Brain microvascular endothelial cell (primary cell): Measurements from ENCODE around the gene AHRR.
"Not testable (repeated sequence)": the region's sequence is repeated elsewhere in the genome, so short reads cannot be mapped to it uniquely, and the experiment has no call there.

Experiments
- DNase-seq: peaks from one replicate; pipeline ENCODE4 v3.0.0-alpha.2; 2020
- H3K27ac ChIP-seq: fragments of 250-450 bp; sonication (Bioruptor Pico); 2 replicates; pipeline ENCODE4 v1.5.1; 2020; ENCODE audit warnings: mild to moderate bottlenecking, moderate library complexity
- H3K27me3 ChIP-seq: fragments of 250-450 bp; sonication (Bioruptor Pico); replicated peaks from 2 replicates; pipeline ENCODE4 v1.5.1; 2020; ENCODE audit warnings: mild to moderate bottlenecking
- H3K36me3 ChIP-seq: fragments of 250-450 bp; sonication (Bioruptor Pico); replicated peaks from 2 replicates; pipeline ENCODE4 v1.5.1; 2020; ENCODE audit warnings: mild to moderate bottlenecking
- H3K4me3 ChIP-seq: 2 replicates; pipeline ENCODE4 v1.5.1; 2011; ENCODE audit warnings: low read depth, mild to moderate bottlenecking, control low read depth, low read length, moderate library complexity
- in situ Hi-C: cut with HindIII; loops from 2 replicates; pipeline ENCODE4 v1.10.0; 2017; ENCODE audit warnings: low sequenced_read_pairs, low pct_ligation_motif_present
- TF ChIP-seq, protein P1 (sequence below): IDR thresholded peaks from 2 replicates; pipeline ENCODE4 v1.5.1; 2011; ENCODE audit warnings: low read depth, mild to moderate bottlenecking, moderate library complexity, low read length, control low read depth, inconsistent platforms; ENCODE audit errors: missing control alignments

The AHRR gene

DNA sequence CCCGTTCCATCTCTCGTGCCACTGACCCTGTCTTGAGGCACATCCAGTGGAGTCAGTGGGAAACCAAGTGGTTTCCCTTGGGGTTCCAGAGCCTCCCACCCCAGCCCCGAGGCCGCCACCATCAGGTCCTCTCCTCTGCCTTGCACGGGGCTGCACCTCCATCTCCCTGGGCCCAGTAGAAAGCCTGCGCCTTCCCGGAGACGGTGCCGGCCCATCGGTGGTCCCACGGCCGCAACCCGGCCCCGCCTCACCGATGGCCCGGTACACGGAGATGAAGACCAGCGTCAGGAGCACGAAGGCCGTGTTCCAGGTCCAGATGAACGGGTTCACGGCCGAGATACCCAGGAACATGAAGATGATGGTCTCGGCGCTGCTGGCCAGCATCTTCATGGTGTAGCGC is 161.5 kb downstream of the AHRR start:
- TF ChIP-seq, protein P1, sequence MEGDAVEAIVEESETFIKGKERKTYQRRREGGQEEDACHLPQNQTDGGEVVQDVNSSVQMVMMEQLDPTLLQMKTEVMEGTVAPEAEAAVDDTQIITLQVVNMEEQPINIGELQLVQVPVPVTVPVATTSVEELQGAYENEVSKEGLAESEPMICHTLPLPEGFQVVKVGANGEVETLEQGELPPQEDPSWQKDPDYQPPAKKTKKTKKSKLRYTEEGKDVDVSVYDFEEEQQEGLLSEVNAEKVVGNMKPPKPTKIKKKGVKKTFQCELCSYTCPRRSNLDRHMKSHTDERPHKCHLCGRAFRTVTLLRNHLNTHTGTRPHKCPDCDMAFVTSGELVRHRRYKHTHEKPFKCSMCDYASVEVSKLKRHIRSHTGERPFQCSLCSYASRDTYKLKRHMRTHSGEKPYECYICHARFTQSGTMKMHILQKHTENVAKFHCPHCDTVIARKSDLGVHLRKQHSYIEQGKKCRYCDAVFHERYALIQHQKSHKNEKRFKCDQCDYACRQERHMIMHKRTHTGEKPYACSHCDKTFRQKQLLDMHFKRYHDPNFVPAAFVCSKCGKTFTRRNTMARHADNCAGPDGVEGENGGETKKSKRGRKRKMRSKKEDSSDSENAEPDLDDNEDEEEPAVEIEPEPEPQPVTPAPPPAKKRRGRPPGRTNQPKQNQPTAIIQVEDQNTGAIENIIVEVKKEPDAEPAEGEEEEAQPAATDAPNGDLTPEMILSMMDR = no peak
- Histone ChIP-seq H3K27ac (no peak overlapping the region), H3K4me3 (no peak overlapping the region), H3K36me3 (no peaks in the 10 kb centered on the region), H3K27me3 (no peaks in the 10 kb centered on the region)
- no peak for DNase-seq
- in situ Hi-C loops = no loop called here

DNA sequence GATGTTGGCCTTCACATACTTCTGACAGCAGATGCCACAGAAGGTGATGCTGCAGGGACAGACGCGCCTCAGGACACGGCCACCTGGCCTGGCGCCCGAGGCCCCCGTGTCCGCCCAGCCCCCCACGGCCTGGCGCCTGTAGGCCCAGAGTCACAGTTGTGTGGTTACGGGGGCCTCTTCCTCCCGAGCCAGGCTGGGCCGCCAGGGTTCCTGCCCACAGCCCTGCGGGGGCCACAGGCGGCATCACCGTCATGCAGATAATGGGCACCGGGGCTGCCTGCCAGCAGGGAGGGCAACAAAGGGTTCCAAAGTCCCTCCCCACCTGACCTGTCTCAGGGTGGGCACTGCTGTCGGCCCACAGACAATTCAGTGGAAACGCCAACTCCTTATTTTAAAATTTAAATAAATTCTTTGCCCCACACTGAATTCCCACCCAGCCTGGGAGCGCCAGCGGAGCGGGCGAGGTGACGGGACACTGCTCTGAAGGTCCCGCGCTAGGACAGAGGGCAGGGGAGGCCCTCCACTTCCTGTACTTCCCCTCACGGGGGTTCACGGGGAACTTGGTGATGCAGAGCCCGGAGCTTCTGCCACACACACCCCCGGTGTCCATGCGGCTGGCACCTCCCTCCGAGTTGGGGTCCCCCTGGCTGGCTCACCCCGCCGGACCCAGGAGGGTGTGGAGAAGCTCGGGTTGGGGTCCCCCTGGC is 162.1 kb downstream of the AHRR start:
- no peak overlapping the region for H3K27ac ChIP-seq
- in situ Hi-C loops = no loop called here
- no peak for DNase-seq
- TF ChIP-seq, protein P1 = no peak
- no peak overlapping the region for H3K4me3 ChIP-seq
- no peaks in the 10 kb centered on the region for H3K27me3 ChIP-seq
- H3K36me3 ChIP-seq = no peaks in the 10 kb centered on the region

DNA sequence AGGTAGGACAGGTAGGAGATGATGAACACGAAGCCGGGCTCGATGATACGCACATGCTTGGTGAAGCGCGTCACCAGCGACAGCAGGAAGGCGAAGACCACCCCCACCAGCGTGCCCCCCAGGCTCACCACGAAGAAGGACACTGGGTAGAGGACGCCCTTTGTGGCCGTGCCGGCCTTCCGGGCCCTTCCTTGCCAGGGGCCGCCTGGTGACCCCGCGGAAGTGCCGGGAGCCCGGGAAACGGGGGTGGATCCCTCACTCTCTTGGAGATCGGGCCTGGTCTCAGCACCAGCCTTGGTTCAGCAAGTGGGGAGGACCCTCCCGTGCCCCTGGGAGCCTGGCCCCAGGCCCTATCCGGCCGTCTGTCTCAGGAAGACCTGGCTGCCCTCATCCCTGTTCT is 163.0 kb downstream of the AHRR start:
- Histone ChIP-seq H3K4me3 (no peak overlapping the region), H3K36me3 (no peaks in the 10 kb centered on the region), H3K27ac (no peak overlapping the region), H3K27me3 (peaks cover 2% of the 10 kb centered on the region)
- TF ChIP-seq, protein P1 = no peak
- in situ Hi-C loops = no loop called here
- DNase-seq = no peak

DNA sequence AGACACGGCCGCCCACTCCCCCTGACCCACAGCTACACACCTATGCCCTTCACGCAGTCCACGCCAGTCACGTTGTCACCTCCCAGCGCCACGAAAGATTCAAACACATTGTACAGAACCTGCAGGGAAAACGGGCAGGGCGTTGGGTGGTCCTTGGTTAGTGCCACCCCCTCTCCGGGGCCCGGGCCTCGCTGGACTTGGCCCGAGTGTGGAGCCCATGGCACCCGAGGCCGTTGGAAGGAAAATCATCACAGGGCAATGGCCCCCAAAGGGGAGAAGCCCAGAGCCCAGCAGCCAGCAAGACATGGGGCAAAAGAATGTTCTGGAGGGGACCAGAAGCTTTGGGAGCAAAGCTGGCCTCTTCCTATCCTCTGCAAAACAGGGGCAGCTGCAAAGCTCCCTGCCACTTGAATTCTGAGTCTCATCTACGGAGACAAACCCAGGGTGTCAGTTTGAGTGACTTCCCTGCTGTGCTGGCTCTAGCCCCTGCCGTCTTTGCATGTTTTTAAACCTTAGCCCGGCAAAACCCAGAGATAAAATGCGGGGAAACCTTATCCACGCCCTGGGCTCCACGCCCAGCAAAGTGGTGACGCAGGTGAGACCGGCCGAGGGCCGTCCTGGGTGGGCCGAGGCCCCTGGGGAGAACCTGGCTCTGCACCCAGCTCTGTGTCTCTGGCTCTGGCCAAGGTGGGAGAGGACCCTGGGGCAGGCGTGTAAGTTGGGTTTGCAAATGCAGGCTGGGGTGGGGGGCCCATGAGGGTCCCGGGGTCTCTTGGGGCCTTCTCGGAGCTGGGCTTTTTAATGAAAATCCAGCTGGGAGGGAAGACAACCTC is 163.8 kb downstream of the AHRR start:
- TF ChIP-seq, protein P1 = no peak
- no peak overlapping the region for H3K4me3 ChIP-seq
- H3K36me3 ChIP-seq = no peaks in the 10 kb centered on the region
- H3K27me3 ChIP-seq = peaks cover 2% of the 10 kb centered on the region
- no peak for DNase-seq
- in situ Hi-C loops = no loop called here
- no peak overlapping the region for H3K27ac ChIP-seq

DNA sequence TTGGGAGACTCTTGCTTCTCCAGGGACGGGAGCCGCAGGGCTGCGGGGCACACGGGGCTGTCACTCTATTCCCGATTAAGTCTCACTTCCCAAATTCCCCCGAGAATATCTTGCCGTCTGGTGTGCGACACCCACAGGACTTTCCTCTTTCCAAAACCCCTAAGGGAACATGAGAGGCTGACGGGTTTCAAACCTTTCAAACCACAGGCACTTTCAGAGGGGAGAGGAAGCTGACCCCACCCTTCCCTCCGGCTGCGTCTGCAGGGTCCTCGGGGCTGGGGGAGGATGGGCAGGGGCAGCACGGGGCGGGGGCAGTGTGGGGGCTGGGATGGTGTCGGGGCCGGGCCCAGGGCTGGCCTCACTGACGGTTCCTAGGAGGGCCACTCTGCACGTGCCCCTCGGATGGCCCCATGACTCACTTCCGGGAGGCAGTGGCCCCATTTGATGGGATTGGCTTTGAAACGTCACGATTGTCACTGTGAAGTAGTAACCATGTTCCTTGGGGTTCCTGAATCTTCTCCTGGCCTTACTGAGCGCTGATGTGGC is 164.5 kb downstream of the AHRR start:
- H3K27me3 ChIP-seq = peaks cover 2% of the 10 kb centered on the region
- DNase-seq = no peak
- no peaks in the 10 kb centered on the region for H3K36me3 ChIP-seq
- no peak overlapping the region for H3K4me3 ChIP-seq
- H3K27ac ChIP-seq = no peak overlapping the region
- in situ Hi-C loops = no loop called here
- TF ChIP-seq, protein P1 = no peak

DNA sequence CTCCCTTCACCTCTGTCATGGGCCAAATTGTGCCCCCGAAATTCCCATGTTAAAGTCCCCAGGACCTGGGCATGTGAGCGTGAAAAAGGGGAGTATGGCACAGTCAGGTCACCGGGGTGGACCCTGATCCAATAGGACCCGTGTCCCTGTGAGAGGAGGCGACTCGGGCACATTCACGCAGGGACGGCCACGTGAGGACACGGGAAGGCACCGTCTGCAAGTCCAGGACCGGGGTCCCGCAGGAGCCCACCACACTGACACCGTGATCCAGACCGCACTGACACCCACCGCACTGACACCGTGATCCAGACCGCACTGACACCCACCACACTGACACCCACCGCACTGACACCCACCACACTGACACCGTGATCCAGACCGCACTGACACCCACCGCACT is 165.1 kb downstream of the AHRR start:
- H3K27ac ChIP-seq, H3K27me3 ChIP-seq, H3K36me3 ChIP-seq, H3K4me3 ChIP-seq, DNase-seq, in situ Hi-C loops: not testable (repeated sequence)
